Stomach (tissue), 4 donors: ENCODE results near the gene TPSB2.

Experiments
- CTCF ChIP-seq, 7 experiments: fragments of 450-650 bp in 4 of 7; fragments of 200-600 bp in 3 of 7; sonication (generic) in 3 of 7; IDR thresholded peaks; one replicate each; pipeline ENCODE4 v1.5.1; 2016 to 2019; ENCODE audit warnings: antibody characterized with exemption in 7 of 7, control low read depth in 2 of 7, mild to moderate bottlenecking in 1 of 7
- POLR2A ChIP-seq, 4 donors: fragments of 450-650 bp; IDR thresholded peaks; one replicate each; pipeline ENCODE4 v1.6.1; 2016; ENCODE audit warnings: antibody characterized with exemption in 4 of 4, control low read depth in 2 of 4, mild to moderate bottlenecking in 1 of 4, moderate library complexity in 1 of 4
- POLR2AphosphoS5 ChIP-seq, 3 donors: sonication (generic); formaldehyde crosslinking; IDR thresholded peaks; one replicate each; pipeline ENCODE4 v1.6.1; 2016; ENCODE audit warnings: antibody characterized with exemption in 3 of 3

- TF ChIP-seq CTCF (IDR thresholded peaks at IDR 0.05), result no peak
- TF ChIP-seq POLR2A (IDR thresholded peaks at IDR 0.05), result no peak
- TF ChIP-seq POLR2AphosphoS5 (IDR thresholded peaks at IDR 0.05), result no peak
Measured at GRCh38 chr16:1200014-1200627, 29.9 kb downstream of the TPSB2 start.
